ENCODE measurements around the gene PROSER2.

Gene PROSER2

GRCh38 chr10:11858093-11858492 is 34.9 kb downstream of the PROSER2 start:
- Histone ChIP-seq H4K8ac (ENCODE audit: low read depth, low read length) (no peak overlapping the region), H2BK120ac (ENCODE audit: insufficient read depth, low read length, poor library complexity) (no peak overlapping the region), H3K4me3 (ENCODE audit: low read depth, low read length) (no peak overlapping the region), H3K4ac (ENCODE audit: low read depth, low read length) (no peak overlapping the region), H3K79me1 (ENCODE audit: low read length) (no peaks in the 10 kb centered on the region), H4K91ac (ENCODE audit: low read depth, low read length) (no peak overlapping the region), H2BK5ac (ENCODE audit: low read depth, low read length, poor library complexity) (no peak overlapping the region), H3K9me3 (ENCODE audit: insufficient read depth, low read depth, low read length) (no peaks in the 10 kb centered on the region), H2AFZ (ENCODE audit: insufficient read depth, low read length, poor library complexity) (no peak overlapping the region), H3K9ac (ENCODE audit: low read length) (no peak overlapping the region), H3K14ac (ENCODE audit: low read length) (no peak overlapping the region), H3K23ac (ENCODE audit: low read length) (no peak overlapping the region), H3K36me3 (ENCODE audit: control insufficient read depth in 1 of 2, insufficient read depth in 2 of 2, low read length in 2 of 2) (peaks cover 16 to 22% of the 10 kb centered on the region in 2 experiments), H3K27me3 (ENCODE audit: insufficient read depth, low read length) (no peaks in the 10 kb centered on the region), H2BK12ac (ENCODE audit: low read length) (no peak overlapping the region), H3K27ac (ENCODE audit: low read depth, low read length) (no peak overlapping the region), H3K18ac (ENCODE audit: low read length) (no peak overlapping the region), H3K79me2 (ENCODE audit: control insufficient read depth, insufficient read depth, low read length, poor library complexity) (no peaks in the 10 kb centered on the region), H2AK5ac (ENCODE audit: low read length) (no peak overlapping the region), H4K12ac (ENCODE audit: low read depth, low read length) (no peak overlapping the region), H3K4me2 (ENCODE audit: low read length) (no peak overlapping the region), H3K4me1 (ENCODE audit: control insufficient read depth in 1 of 2, insufficient read depth in 2 of 2, low read length in 2 of 2) (peaks cover 0 to 5% of the 10 kb centered on the region in 2 experiments)
- DNase-seq: no peak
- WGBS (ENCODE audit: extremely low coverage, insufficient coverage, insufficient read length): no CpG with 5 or more reads among the region's 6 CpGs

GRCh38 chr10:11861341-11861740 is 38.2 kb downstream of the PROSER2 start:
- Histone ChIP-seq H3K4ac (ENCODE audit: low read depth, low read length) (no peak overlapping the region), H2BK12ac (ENCODE audit: low read length) (no peak overlapping the region), H3K79me1 (ENCODE audit: low read length) (no peaks in the 10 kb centered on the region), H4K8ac (ENCODE audit: low read depth, low read length) (no peak overlapping the region), H2AK5ac (ENCODE audit: low read length) (no peak overlapping the region), H2AFZ (ENCODE audit: insufficient read depth, low read length, poor library complexity) (no peak overlapping the region), H4K91ac (ENCODE audit: low read depth, low read length) (no peak overlapping the region), H3K79me2 (ENCODE audit: control insufficient read depth, insufficient read depth, low read length, poor library complexity) (no peaks in the 10 kb centered on the region), H3K14ac (ENCODE audit: low read length) (no peak overlapping the region), H3K4me2 (ENCODE audit: low read length) (no peak overlapping the region), H3K27ac (ENCODE audit: low read depth, low read length) (no peak overlapping the region), H4K12ac (ENCODE audit: low read depth, low read length) (no peak overlapping the region), H2BK5ac (ENCODE audit: low read depth, low read length, poor library complexity) (no peak overlapping the region), H3K9ac (ENCODE audit: low read length) (no peak overlapping the region), H3K36me3 (ENCODE audit: control insufficient read depth in 1 of 2, insufficient read depth in 2 of 2, low read length in 2 of 2) (peaks cover 16 to 20% of the 10 kb centered on the region in 2 experiments), H3K4me3 (ENCODE audit: low read depth, low read length) (no peak overlapping the region), H3K9me3 (ENCODE audit: insufficient read depth, low read depth, low read length) (no peaks in the 10 kb centered on the region), H3K23ac (ENCODE audit: low read length) (no peak overlapping the region), H3K27me3 (ENCODE audit: insufficient read depth, low read length) (no peaks in the 10 kb centered on the region), H3K4me1 (ENCODE audit: control insufficient read depth in 1 of 2, insufficient read depth in 2 of 2, low read length in 2 of 2) (no peaks in the 10 kb centered on the region), H2BK120ac (ENCODE audit: insufficient read depth, low read length, poor library complexity) (no peak overlapping the region), H3K18ac (ENCODE audit: low read length) (no peak overlapping the region)
- DNase-seq: no peak
- WGBS (ENCODE audit: extremely low coverage, insufficient coverage, insufficient read length): no CpG with 5 or more reads among the region's 11 CpGs

- no peak overlapping the region for H3K23ac ChIP-seq (ENCODE audit: low read length)
- H2AFZ ChIP-seq (ENCODE audit: insufficient read depth, low read length, poor library complexity): no peak overlapping the region
- WGBS (ENCODE audit: extremely low coverage, insufficient coverage, insufficient read length): no CpG with 5 or more reads among the region's 11 CpGs
- no peak overlapping the region for H2AK5ac ChIP-seq (ENCODE audit: low read length)
- no peaks in the 10 kb centered on the region for H3K79me1 ChIP-seq (ENCODE audit: low read length)
- H3K27ac ChIP-seq (ENCODE audit: low read depth, low read length): no peak overlapping the region
- DNase-seq: no peak
- H4K91ac ChIP-seq (ENCODE audit: low read depth, low read length): no peak overlapping the region
- H2BK120ac ChIP-seq (ENCODE audit: insufficient read depth, low read length, poor library complexity): no peak overlapping the region
- no peak overlapping the region for H3K4me2 ChIP-seq (ENCODE audit: low read length)
- H4K8ac ChIP-seq (ENCODE audit: low read depth, low read length): no peak overlapping the region
- no peak overlapping the region for H3K4ac ChIP-seq (ENCODE audit: low read depth, low read length)
- no peak overlapping the region for H2BK5ac ChIP-seq (ENCODE audit: low read depth, low read length, poor library complexity)
- no peak overlapping the region for H3K4me3 ChIP-seq (ENCODE audit: low read depth, low read length)
- no peak overlapping the region for H3K14ac ChIP-seq (ENCODE audit: low read length)
- no peaks in the 10 kb centered on the region for H3K27me3 ChIP-seq (ENCODE audit: insufficient read depth, low read length)
- H2BK12ac ChIP-seq (ENCODE audit: low read length): no peak overlapping the region
- no peaks in the 10 kb centered on the region for H3K79me2 ChIP-seq (ENCODE audit: control insufficient read depth, insufficient read depth, low read length, poor library complexity)
- no peak overlapping the region for H3K9ac ChIP-seq (ENCODE audit: low read length)
- no peak overlapping the region for H3K18ac ChIP-seq (ENCODE audit: low read length)
- H3K9me3 ChIP-seq (ENCODE audit: insufficient read depth, low read depth, low read length): no peaks in the 10 kb centered on the region
- H4K12ac ChIP-seq (ENCODE audit: low read depth, low read length): no peak overlapping the region
- H3K36me3 ChIP-seq (ENCODE audit: control insufficient read depth in 1 of 2, insufficient read depth in 2 of 2, low read length in 2 of 2): peaks cover 18 to 19% of the 10 kb centered on the region in 2 experiments
- H3K4me1 ChIP-seq (ENCODE audit: control insufficient read depth in 1 of 2, insufficient read depth in 2 of 2, low read length in 2 of 2): no peaks in the 10 kb centered on the region
Observed at GRCh38 chr10:11861811-11862428, 38.8 kb downstream of the PROSER2 start.

GRCh38 chr10:11863353-11864109 is 40.4 kb downstream of the PROSER2 start:
- H3K27me3 ChIP-seq (ENCODE audit: insufficient read depth, low read length): no peaks in the 10 kb centered on the region
- DNase-seq: no peak
- no peak overlapping the region for H3K18ac ChIP-seq (ENCODE audit: low read length)
- H3K4me2 ChIP-seq (ENCODE audit: low read length): no peak overlapping the region
- peaks cover 17 to 20% of the 10 kb centered on the region in 2 experiments for H3K36me3 ChIP-seq (ENCODE audit: control insufficient read depth in 1 of 2, insufficient read depth in 2 of 2, low read length in 2 of 2)
- WGBS (ENCODE audit: extremely low coverage, insufficient coverage, insufficient read length): no CpG with 5 or more reads among the region's 13 CpGs
- H3K9ac ChIP-seq (ENCODE audit: low read length): no peak overlapping the region
- H3K4me3 ChIP-seq (ENCODE audit: low read depth, low read length): no peak overlapping the region
- H3K4ac ChIP-seq (ENCODE audit: low read depth, low read length): no peak overlapping the region
- no peak overlapping the region for H2BK12ac ChIP-seq (ENCODE audit: low read length)
- H3K27ac ChIP-seq (ENCODE audit: low read depth, low read length): no peak overlapping the region
- H4K91ac ChIP-seq (ENCODE audit: low read depth, low read length): no peak overlapping the region
- no peak overlapping the region for H2AK5ac ChIP-seq (ENCODE audit: low read length)
- H3K14ac ChIP-seq (ENCODE audit: low read length): no peak overlapping the region
- no peak overlapping the region for H2AFZ ChIP-seq (ENCODE audit: insufficient read depth, low read length, poor library complexity)
- no peaks in the 10 kb centered on the region for H3K79me2 ChIP-seq (ENCODE audit: control insufficient read depth, insufficient read depth, low read length, poor library complexity)
- H3K4me1 ChIP-seq (ENCODE audit: control insufficient read depth in 1 of 2, insufficient read depth in 2 of 2, low read length in 2 of 2): no peaks in the 10 kb centered on the region
- H3K79me1 ChIP-seq (ENCODE audit: low read length): no peaks in the 10 kb centered on the region
- H3K9me3 ChIP-seq (ENCODE audit: insufficient read depth, low read depth, low read length): no peaks in the 10 kb centered on the region
- no peak overlapping the region for H4K8ac ChIP-seq (ENCODE audit: low read depth, low read length)
- H4K12ac ChIP-seq (ENCODE audit: low read depth, low read length): no peak overlapping the region
- H2BK5ac ChIP-seq (ENCODE audit: low read depth, low read length, poor library complexity): no peak overlapping the region
- no peak overlapping the region for H3K23ac ChIP-seq (ENCODE audit: low read length)
- H2BK120ac ChIP-seq (ENCODE audit: insufficient read depth, low read length, poor library complexity): no peak overlapping the region

Data from trophoblast cell (in vitro differentiated cells and primary cell).